ENCODE results near the gene SLC17A7. TPM values are rescaled to one million over a fixed set of nuclear protein-coding genes. Genes with fewer than 3 reads are reported as not detected.
A peak's percentile ranks its signal among the peaks of the same experiment; 100 is the strongest.

Gene SLC17A7
- total and polyA plus RNA-seq, 9 of the 15 experiments (the other 6 are each of a cell fraction or from before 2014, with no cell fraction given): 1.1 to 15.7 (median 2.4) TPM

DNA sequence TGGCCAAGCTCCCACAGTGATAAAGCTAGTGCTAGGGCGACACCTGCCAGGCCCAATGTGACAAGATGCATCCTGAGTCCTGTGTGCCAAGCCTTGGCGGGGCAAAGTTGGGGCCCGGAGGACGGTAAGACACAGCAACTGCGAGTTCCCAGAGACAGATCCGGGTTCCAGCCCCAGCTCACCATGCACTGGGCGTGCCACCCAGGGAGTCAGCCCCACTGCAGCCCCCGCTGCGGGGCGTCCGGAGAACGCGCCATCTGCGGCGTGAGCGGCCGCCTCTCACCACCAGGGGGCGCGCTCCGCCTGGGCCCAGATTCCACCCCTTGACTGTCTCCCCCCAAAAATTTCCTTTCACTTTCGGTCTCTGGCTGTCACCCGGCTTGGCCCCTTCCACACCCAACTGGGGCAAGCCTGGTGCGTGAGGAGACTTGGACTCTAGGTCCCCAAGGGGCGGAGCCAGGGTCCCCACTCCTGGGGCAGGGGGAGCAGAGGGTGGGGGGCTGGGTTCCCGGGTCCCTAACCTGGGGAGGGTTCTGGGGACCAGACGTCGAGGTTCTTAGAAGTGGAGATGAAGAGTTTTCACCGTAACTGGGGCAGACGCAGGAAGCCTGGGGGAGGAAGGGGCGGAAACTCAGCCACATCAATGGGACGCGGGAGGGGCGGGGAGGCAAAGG is 32.7 kb upstream of the SLC17A7 start, which contains the start of gene FLT3LG (continued):
- no peak for TF ChIP-seq E4F1 (CRISPR knock-in tag; IDR thresholded peaks at IDR 0.05; ENCODE audit: borderline replicate concordance)
- TF ChIP-seq TFAM (CRISPR knock-in tag; conservative IDR thresholded peaks at IDR 0.05): no peak
- TF ChIP-seq RAD51 (IDR thresholded peaks at IDR 0.05; ENCODE audit: borderline replicate concordance, low read depth): no peak; the same call in 1 of the 2 replicates
- no peak for TF ChIP-seq MCM2 (IDR thresholded peaks at IDR 0.05; ENCODE audit: low read depth)
- peak; percentile 42; the same call in 1 of the 2 replicates for TF ChIP-seq ZBTB40 (IDR thresholded peaks at IDR 0.05)
- TF ChIP-seq ZBTB40 (CRISPR knock-in tag; IDR thresholded peaks at IDR 0.05): no peak
- TF ChIP-seq ARHGAP35 (IDR thresholded peaks at IDR 0.05; ENCODE audit: partially characterized antibody): no peak
- TF ChIP-seq TAF9B (IDR thresholded peaks at IDR 0.05; ENCODE audit: partially characterized antibody): peak; percentile 40
- no peak for TF ChIP-seq STAT5B (CRISPR knock-in tag; IDR thresholded peaks at IDR 0.05)
- TF ChIP-seq ZBTB7A (IDR thresholded peaks at IDR 0.05; ENCODE audit: borderline replicate concordance, control insufficient read depth, low read depth, low read length): peak; percentile 98
- no peak for TF ChIP-seq GTF2E2 (tag; IDR thresholded peaks at IDR 0.05)
- TF ChIP-seq TRIM24 (IDR thresholded peaks at IDR 0.05): no peak
- TF ChIP-seq BCOR (IDR thresholded peaks at IDR 0.05): no peak
- TF ChIP-seq CREB3 (tag; conservative IDR thresholded peaks at IDR 0.05; ENCODE audit: low read depth): no peak
- no peak for TF ChIP-seq CBX8 (IDR thresholded peaks at IDR 0.05; ENCODE audit: borderline replicate concordance, extremely low read depth, low read depth, low read length, poor library complexity, severe bottlenecking)
